ENCODE results near the gene GTF2IRD2. TPM values are rescaled to one million over a fixed set of nuclear protein-coding genes. Genes with fewer than 3 reads are reported as not detected.
"Not testable (repeated sequence)": the region's sequence is repeated elsewhere in the genome, so short reads cannot be mapped to it uniquely, and the experiment has no call there.

GTF2IRD2 gene
- 19.4 and 19.9 TPM in 2 replicates for total RNA-seq
- long read RNA-seq, partial matches to known transcripts, result 6 of 12 reads
- long read RNA-seq, other reads (novel, unspliced or antisense), result 5 of 12 reads

GRCh38 chr7:74850833-74851721 is at the start of gene GTF2IRD2:
TSS of gene GTF2IRD2 (minus strand) at chr7:74851605. CDS start at chr7:74836378, 15,227 bp downstream.
- peak within 1 kb of the TSS; percentile 54 for H3K4me3 Mint-ChIP-seq
- H3K9me3 Mint-ChIP-seq; H3K4me1 Mint-ChIP-seq; H3K27me3 Mint-ChIP-seq (ENCODE audit: low read depth); H3K36me3 Mint-ChIP-seq (ENCODE audit: low read depth); H3K27ac Mint-ChIP-seq (ENCODE audit: unreplicated experiment): not testable (repeated sequence)
- DNase-seq (ENCODE audit: low read depth, low spot score), result peak; percentile 18
- TF ChIP-seq CTCF (conservative IDR thresholded peaks at IDR 0.05), result peak; percentile 18

GRCh38 chr7:74890158-74891123 is 39.0 kb upstream of the GTF2IRD2 start:
- peak; percentile 79 for DNase-seq (ENCODE audit: low read depth, low spot score)
- not testable (repeated sequence) for H3K27me3 Mint-ChIP-seq (ENCODE audit: low read depth); H3K36me3 Mint-ChIP-seq (ENCODE audit: low read depth); H3K27ac Mint-ChIP-seq (ENCODE audit: unreplicated experiment); H3K4me1 Mint-ChIP-seq; H3K9me3 Mint-ChIP-seq
- H3K4me3 Mint-ChIP-seq, result peak overlapping the region; percentile 88

- not testable (repeated sequence) for DNase-seq (ENCODE audit: low read depth, low spot score); H3K36me3 Mint-ChIP-seq (ENCODE audit: low read depth); H3K4me1 Mint-ChIP-seq; H3K9me3 Mint-ChIP-seq; H3K27me3 Mint-ChIP-seq (ENCODE audit: low read depth); H3K27ac Mint-ChIP-seq (ENCODE audit: unreplicated experiment)
- peak overlapping the region; percentile 76 for H3K4me3 Mint-ChIP-seq
Measured at GRCh38 chr7:74889518-74890129, 38.2 kb upstream of the GTF2IRD2 start.

- not testable (repeated sequence) for H3K9me3 Mint-ChIP-seq; H3K36me3 Mint-ChIP-seq (ENCODE audit: low read depth); H3K27me3 Mint-ChIP-seq (ENCODE audit: low read depth); DNase-seq (ENCODE audit: low read depth, low spot score); H3K27ac Mint-ChIP-seq (ENCODE audit: unreplicated experiment); H3K4me3 Mint-ChIP-seq; H3K4me1 Mint-ChIP-seq
Measured at GRCh38 chr7:74885295-74885694, 33.9 kb upstream of the GTF2IRD2 start.

GRCh38 chr7:74882110-74882509 is 30.7 kb upstream of the GTF2IRD2 start:
- H3K9me3 Mint-ChIP-seq; H3K4me3 Mint-ChIP-seq; H3K36me3 Mint-ChIP-seq (ENCODE audit: low read depth); H3K27ac Mint-ChIP-seq (ENCODE audit: unreplicated experiment); H3K4me1 Mint-ChIP-seq; DNase-seq (ENCODE audit: low read depth, low spot score); H3K27me3 Mint-ChIP-seq (ENCODE audit: low read depth): not testable (repeated sequence)

GRCh38 chr7:74874748-74875512 is 23.5 kb upstream of the GTF2IRD2 start:
- not testable (repeated sequence) for H3K36me3 Mint-ChIP-seq (ENCODE audit: low read depth); H3K27ac Mint-ChIP-seq (ENCODE audit: unreplicated experiment); H3K27me3 Mint-ChIP-seq (ENCODE audit: low read depth); H3K9me3 Mint-ChIP-seq; H3K4me1 Mint-ChIP-seq
- peak overlapping the region; percentile 44 for H3K4me3 Mint-ChIP-seq
- peak; percentile 33 for DNase-seq (ENCODE audit: low read depth, low spot score)

- H3K4me3 Mint-ChIP-seq, result peak overlapping the region; percentile 44
- not testable (repeated sequence) for H3K27ac Mint-ChIP-seq (ENCODE audit: unreplicated experiment); H3K4me1 Mint-ChIP-seq; H3K9me3 Mint-ChIP-seq; H3K27me3 Mint-ChIP-seq (ENCODE audit: low read depth); DNase-seq (ENCODE audit: low read depth, low spot score); H3K36me3 Mint-ChIP-seq (ENCODE audit: low read depth)
Measured at GRCh38 chr7:74874104-74874747, 22.8 kb upstream of the GTF2IRD2 start.

- not testable (repeated sequence) for H3K4me3 Mint-ChIP-seq; H3K9me3 Mint-ChIP-seq; H3K27me3 Mint-ChIP-seq (ENCODE audit: low read depth); H3K27ac Mint-ChIP-seq (ENCODE audit: unreplicated experiment); DNase-seq (ENCODE audit: low read depth, low spot score); H3K36me3 Mint-ChIP-seq (ENCODE audit: low read depth); H3K4me1 Mint-ChIP-seq
Measured at GRCh38 chr7:74872542-74872941, 21.1 kb upstream of the GTF2IRD2 start.

Measured in neural crest cell (in vitro differentiated cells).